ENCODE data around the gene SULF2. TPM values are rescaled to one million over a fixed set of nuclear protein-coding genes. Genes with fewer than 3 reads are reported as not detected.

The SULF2 gene
- total and polyA plus RNA-seq, 2 of the 13 experiments (the other 11 are each of a cell fraction or from before 2014, with no cell fraction given) = 7.2 to 50.9 TPM

DNA sequence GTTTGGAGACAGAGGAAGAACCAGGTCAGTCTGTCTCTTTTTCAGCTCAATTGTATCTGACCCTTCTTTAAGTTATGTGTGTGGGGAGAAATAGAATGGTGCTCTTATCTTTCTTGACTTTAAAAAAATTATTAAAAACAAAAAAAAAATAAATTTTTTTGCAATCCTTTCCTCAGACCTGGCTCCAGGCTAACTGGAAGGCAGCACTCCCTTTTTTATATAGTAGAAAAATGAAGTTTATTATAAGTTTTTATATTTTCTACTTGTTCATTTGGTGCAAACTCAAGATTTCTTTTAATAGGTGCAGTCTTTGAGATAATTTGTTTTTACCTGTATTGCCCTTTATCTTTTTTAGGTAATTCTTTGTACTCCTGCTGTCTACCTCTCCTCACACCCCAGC, 129.6 kb downstream of the SULF2 start:
- DNase-seq (ENCODE audit: low spot score) (no peak), FAIRE-seq (no peak), ATAC-seq (no peak)
- in situ Hi-C loops (cut with HindIII; ENCODE audit: extremely low pct_ligation_motif_present, low pct_unique_long_range_greater_than_20kb) = no loop called here
- Histone ChIP-seq H3K9ac (ENCODE audit: insufficient read depth, low read depth, low read length) (no peak overlapping the region), H3K4me1 (ENCODE audit: insufficient read depth, low read length) (peaks cover 17% of the 10 kb centered on the region), H4K20me1 (ENCODE audit: insufficient read depth, low read length) (no peaks in the 10 kb centered on the region), H3K27me3 (ENCODE audit: control insufficient read depth in 1 of 2, insufficient read depth in 2 of 2, low read length in 2 of 2) (no peaks in the 10 kb centered on the region), H3K27ac (ENCODE audit: extremely low read length, insufficient read depth, low read length) (no peak overlapping the region), H3K9me3 (ENCODE audit: low read length) (no peaks in the 10 kb centered on the region), H3K4me2 (ENCODE audit: low read depth, low read length) (no peak overlapping the region), H3K4me3 (replicated peaks in 1 of 3; ENCODE audit: insufficient read depth in 1 of 3, low read depth in 2 of 3, low read length in 3 of 3) (no peak overlapping the region), H2AFZ (ENCODE audit: low read length) (no peak overlapping the region), H3K79me2 (ENCODE audit: insufficient read depth, low read length) (no peaks in the 10 kb centered on the region), H3K36me3 (replicated peaks in 1 of 2; ENCODE audit: control insufficient read depth in 1 of 2, insufficient read depth in 2 of 2, low read length in 2 of 2) (peaks cover 27 to 75% of the 10 kb centered on the region in 2 experiments)
- TSS peak; percentile 10 for BruUV-seq (replicated peaks)
- TF ChIP-seq, protein P1, sequence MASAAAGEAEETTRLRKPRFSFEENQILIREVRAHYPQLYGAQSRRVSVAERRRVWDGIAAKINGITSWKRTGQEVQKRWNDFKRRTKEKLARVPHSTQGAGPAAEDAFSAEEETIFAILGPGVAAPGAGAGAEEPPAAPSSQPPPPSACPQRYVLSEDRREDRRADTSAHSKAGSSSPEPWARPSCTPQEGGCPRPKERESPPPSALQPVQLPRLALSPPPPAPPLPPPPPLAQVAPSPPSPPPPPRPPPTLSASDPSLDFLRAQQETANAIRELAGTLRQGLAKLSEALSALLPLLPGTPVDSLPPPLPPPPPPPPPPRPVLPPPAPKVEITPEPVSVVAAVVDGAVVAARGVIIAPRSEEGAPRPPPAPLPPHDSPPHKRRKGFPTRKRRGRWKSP (CRISPR knock-in tag; IDR thresholded peaks at IDR 0.05) = no peak
- no peak for TF ChIP-seq MYNN (CRISPR knock-in tag; IDR thresholded peaks at IDR 0.05; ENCODE audit: low read depth)
- TF ChIP-seq SNAPC2 (CRISPR knock-in tag; IDR thresholded peaks at IDR 0.05) = no peak
- no peak for TF ChIP-seq ISX (CRISPR knock-in tag; conservative IDR thresholded peaks at IDR 0.05)
- TF ChIP-seq, protein P2, sequence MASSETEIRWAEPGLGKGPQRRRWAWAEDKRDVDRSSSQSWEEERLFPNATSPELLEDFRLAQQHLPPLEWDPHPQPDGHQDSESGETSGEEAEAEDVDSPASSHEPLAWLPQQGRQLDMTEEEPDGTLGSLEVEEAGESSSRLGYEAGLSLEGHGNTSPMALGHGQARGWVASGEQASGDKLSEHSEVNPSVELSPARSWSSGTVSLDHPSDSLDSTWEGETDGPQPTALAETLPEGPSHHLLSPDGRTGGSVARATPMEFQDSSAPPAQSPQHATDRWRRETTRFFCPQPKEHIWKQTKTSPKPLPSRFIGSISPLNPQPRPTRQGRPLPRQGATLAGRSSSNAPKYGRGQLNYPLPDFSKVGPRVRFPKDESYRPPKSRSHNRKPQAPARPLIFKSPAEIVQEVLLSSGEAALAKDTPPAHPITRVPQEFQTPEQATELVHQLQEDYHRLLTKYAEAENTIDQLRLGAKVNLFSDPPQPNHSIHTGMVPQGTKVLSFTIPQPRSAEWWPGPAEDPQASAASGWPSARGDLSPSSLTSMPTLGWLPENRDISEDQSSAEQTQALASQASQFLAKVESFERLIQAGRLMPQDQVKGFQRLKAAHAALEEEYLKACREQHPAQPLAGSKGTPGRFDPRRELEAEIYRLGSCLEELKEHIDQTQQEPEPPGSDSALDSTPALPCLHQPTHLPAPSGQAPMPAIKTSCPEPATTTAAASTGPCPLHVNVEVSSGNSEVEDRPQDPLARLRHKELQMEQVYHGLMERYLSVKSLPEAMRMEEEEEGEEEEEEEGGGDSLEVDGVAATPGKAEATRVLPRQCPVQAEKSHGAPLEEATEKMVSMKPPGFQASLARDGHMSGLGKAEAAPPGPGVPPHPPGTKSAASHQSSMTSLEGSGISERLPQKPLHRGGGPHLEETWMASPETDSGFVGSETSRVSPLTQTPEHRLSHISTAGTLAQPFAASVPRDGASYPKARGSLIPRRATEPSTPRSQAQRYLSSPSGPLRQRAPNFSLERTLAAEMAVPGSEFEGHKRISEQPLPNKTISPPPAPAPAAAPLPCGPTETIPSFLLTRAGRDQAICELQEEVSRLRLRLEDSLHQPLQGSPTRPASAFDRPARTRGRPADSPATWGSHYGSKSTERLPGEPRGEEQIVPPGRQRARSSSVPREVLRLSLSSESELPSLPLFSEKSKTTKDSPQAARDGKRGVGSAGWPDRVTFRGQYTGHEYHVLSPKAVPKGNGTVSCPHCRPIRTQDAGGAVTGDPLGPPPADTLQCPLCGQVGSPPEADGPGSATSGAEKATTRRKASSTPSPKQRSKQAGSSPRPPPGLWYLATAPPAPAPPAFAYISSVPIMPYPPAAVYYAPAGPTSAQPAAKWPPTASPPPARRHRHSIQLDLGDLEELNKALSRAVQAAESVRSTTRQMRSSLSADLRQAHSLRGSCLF (CRISPR knock-in tag; IDR thresholded peaks at IDR 0.05; ENCODE audit: borderline replicate concordance) = no peak
- TF ChIP-seq NFE2 (CRISPR knock-in tag; IDR thresholded peaks at IDR 0.05) = no peak
- no peak for TF ChIP-seq TBX3 (IDR thresholded peaks at IDR 0.05; ENCODE audit: borderline replicate concordance)
- TF ChIP-seq HNF4A (CRISPR knock-in tag; IDR thresholded peaks at IDR 0.05) = no peak
- no peak for TF ChIP-seq FOXC1 (CRISPR knock-in tag; IDR thresholded peaks at IDR 0.05; ENCODE audit: borderline replicate concordance)
- ChIA-PET CTCF (ENCODE audit: low intra/inter-chr PET ratio, low total read pairs) (no interaction called here), POLR2A (no interaction called here)
- intact Hi-C loops (cut with micrococcal nuclease; ENCODE audit: unreplicated experiment) = no loop called here

All from HepG2 (cell line).